Colonic mucosa (tissue), 4 donors: ENCODE results near the gene MCC. TPM values are rescaled to one million over a fixed set of nuclear protein-coding genes. Genes with fewer than 3 reads are reported as not detected.

Experiments
- DNase-seq: peaks from one replicate; pipeline ENCODE4 v3.0.0-alpha.2; 2020
- H3K27ac ChIP-seq: fragments of 200-600 bp; one replicate; pipeline ENCODE4 v1.8.0; 2021
- H3K27me3 ChIP-seq: fragments of 200-600 bp; one replicate; pipeline ENCODE4 v1.8.0; 2021
- H3K36me3 ChIP-seq: fragments of 200-600 bp; one replicate; pipeline ENCODE4 v1.8.0; 2021
- H3K4me1 ChIP-seq: fragments of 200-600 bp; one replicate; pipeline ENCODE4 v1.8.0; 2021; ENCODE audit warnings: mild to moderate bottlenecking
- H3K4me3 ChIP-seq: fragments of 200-600 bp; one replicate; pipeline ENCODE4 v1.8.0; 2021
- H3K9ac ChIP-seq, 2 donors: one replicate each; pipeline ENCODE4 v1.7.0; 2013; ENCODE audit warnings: control low read depth in 2 of 2, low read depth in 2 of 2, low read length in 2 of 2
- H3K9me3 ChIP-seq: fragments of 200-600 bp; one replicate; pipeline ENCODE4 v1.8.0; 2021
- CTCF ChIP-seq: fragments of 200-600 bp; IDR thresholded peaks from one replicate; pipeline ENCODE4 v1.8.0; 2022; ENCODE audit warnings: antibody characterized with exemption, mild to moderate bottlenecking
- intact Hi-C: fragments of 100-400 bp; cut with DNase I; formaldehyde crosslinking; loops from one replicate; pipeline ENCODE4 v1.14.1; 2022
- total RNA-seq, 2 donors: library from RNA; stranded (reverse); fragmentation: NEBNext Ultra II Directional in 1 of 2; extraction: Animal tissue kit (Norgen Biotek cat#: 25700) in 1 of 2; gene quantifications; one replicate each; pipeline ENCODE4 v1.2.1, GENCODE V29; 2021
- donor health status: healthy.
- donor health status: DM: no; HTN: no; CAD: no.
- donor health status: DM: no; HTN: no; CAD: no.

Gene MCC
- total RNA-seq, 2 donors from 2014 or later, result 1.9 to 3.1 TPM

DNA sequence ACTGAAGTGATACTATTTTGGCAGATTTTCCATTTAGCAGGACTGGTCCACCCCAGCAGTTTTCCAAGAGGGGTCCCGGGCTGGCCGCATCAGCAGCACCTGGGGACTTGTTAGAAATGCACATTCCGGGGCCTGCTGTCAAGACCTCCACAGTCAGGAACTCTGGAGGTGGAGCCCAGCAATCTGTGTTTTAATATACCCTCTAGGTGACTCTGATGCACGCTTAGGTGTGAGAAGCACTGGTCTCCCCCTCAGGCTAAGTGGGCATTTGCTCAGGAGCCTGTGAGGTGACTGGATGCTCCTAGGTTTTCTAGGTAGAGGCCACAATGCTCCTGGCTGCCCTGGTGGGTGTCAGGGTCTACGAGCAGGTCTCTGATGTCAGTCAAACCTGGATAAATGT is 430.0 kb downstream of the MCC start:
- TF ChIP-seq CTCF, result no peak
- H3K9ac ChIP-seq, result no peak overlapping the region
- DNase-seq, result no peak
- intact Hi-C loops, result no loop called here
- H3K9me3 ChIP-seq, result no peaks in the 10 kb centered on the region
- H3K27ac ChIP-seq, result no peak overlapping the region
- H3K27me3 ChIP-seq, result no peaks in the 10 kb centered on the region
- no peak overlapping the region for H3K4me3 ChIP-seq
- H3K4me1 ChIP-seq, result no peaks in the 10 kb centered on the region
- no peaks in the 10 kb centered on the region for H3K36me3 ChIP-seq

DNA sequence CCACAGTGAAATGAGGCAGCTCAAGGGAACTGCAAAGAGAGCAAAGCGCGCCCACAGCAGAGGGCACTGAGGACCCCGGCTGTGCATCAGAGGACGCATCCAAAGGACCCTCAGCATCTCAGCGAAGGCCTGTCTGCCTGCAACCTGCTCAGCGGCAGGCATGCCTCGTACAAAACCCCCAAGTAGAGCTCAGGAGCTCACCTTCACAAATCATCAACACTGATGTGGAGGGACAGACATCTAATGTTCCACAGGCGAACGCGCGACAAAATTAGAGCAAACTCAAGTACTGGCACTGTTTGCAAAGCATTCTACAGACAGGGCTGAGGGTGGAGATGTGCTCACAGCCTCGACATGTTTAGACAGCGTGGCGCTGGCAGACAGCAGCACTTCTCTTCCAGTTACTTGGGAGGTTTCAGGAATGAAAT is 430.7 kb downstream of the MCC start:
- Histone ChIP-seq H3K4me3 (no peak overlapping the region), H3K4me1 (no peaks in the 10 kb centered on the region), H3K9ac (no peak overlapping the region), H3K27ac (no peak overlapping the region), H3K27me3 (no peaks in the 10 kb centered on the region), H3K9me3 (no peaks in the 10 kb centered on the region), H3K36me3 (no peaks in the 10 kb centered on the region)
- no peak for DNase-seq
- intact Hi-C loops, result no loop called here
- TF ChIP-seq CTCF, result no peak

GRCh38 chr5:113056988-113057387 is 431.3 kb downstream of the MCC start:
- no peak for DNase-seq
- Histone ChIP-seq H3K27me3 (no peaks in the 10 kb centered on the region), H3K9ac (no peak overlapping the region), H3K4me1 (no peaks in the 10 kb centered on the region), H3K36me3 (no peaks in the 10 kb centered on the region), H3K9me3 (no peaks in the 10 kb centered on the region), H3K4me3 (no peak overlapping the region), H3K27ac (no peak overlapping the region)
- intact Hi-C loops, result no loop called here
- no peak for TF ChIP-seq CTCF

GRCh38 chr5:113054899-113055298 is 433.4 kb downstream of the MCC start:
- intact Hi-C loops, result no loop called here
- H3K27me3 ChIP-seq, result no peaks in the 10 kb centered on the region
- H3K9me3 ChIP-seq, result no peaks in the 10 kb centered on the region
- H3K27ac ChIP-seq, result no peak overlapping the region
- TF ChIP-seq CTCF, result no peak
- H3K4me3 ChIP-seq, result no peak overlapping the region
- H3K36me3 ChIP-seq, result no peaks in the 10 kb centered on the region
- H3K4me1 ChIP-seq, result no peaks in the 10 kb centered on the region
- no peak for DNase-seq
- H3K9ac ChIP-seq, result no peak overlapping the region

DNA sequence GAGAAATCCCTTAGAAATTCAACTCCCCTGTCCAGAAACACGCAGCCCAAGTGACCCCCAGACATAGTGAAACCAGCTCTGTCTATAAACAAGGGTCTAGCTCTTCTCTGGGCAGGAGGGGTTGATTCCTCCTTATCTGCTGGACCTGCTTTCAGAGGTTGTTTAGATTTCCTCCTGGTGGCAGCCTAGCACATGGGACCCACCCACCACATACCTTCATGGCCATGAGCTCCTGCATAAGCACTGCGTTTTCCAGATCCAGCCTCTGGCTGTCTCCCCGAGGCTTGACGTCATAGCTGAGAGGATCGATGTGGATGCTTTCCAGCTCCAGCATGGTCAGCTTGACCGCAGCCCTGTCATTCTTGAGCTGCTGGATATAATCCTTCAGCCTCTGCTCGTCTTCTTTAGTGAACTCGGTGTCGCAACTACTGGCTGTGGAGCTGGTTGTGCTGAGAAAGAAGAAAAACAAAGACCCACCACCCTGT is 434.7 kb downstream of the MCC start:
- Histone ChIP-seq H3K4me1 (no peaks in the 10 kb centered on the region), H3K27me3 (no peaks in the 10 kb centered on the region), H3K36me3 (no peaks in the 10 kb centered on the region), H3K27ac (no peak overlapping the region), H3K9ac (no peak overlapping the region), H3K9me3 (no peaks in the 10 kb centered on the region), H3K4me3 (no peak overlapping the region)
- intact Hi-C loops, result no loop called here
- DNase-seq, result no peak
- no peak for TF ChIP-seq CTCF
